NCI-H2081 (cell line): ENCODE measurements around the gene PML.

Experiments used
- DNase-seq, 2 experiments: peaks; one replicate each; lab custom pipeline; 2025; lab: John Stamatoyannopoulos, UW

PML gene

DNA sequence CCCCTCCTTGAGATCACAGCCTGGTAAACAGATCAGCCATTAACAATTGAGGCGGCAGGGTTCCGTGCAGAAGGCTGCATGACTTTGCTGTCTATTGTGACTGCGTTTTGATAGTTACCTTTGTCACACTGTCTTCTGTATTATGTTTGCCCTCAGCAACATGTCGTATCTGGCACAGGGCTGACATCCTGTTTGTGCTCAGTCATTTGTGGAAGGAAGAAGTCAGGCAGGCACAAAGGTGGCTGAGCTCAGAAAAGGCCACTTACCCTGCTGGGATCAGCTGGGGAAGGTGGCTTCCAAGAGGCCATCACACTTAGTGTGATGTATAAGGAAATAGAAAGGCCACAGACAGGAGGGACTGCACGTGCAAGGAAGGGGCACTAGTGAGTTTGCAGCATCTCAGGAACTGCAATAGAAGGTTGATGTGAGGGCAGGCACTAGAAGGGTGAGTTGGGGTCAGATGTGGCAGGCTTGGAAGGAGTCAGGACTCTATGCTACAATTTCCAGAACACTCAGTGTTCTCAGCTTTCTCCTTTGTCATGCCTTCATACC lies 13.4 kb downstream of the PML start:
- peak in 1 of 2 experiments; percentile 37 for DNase-seq

DNA sequence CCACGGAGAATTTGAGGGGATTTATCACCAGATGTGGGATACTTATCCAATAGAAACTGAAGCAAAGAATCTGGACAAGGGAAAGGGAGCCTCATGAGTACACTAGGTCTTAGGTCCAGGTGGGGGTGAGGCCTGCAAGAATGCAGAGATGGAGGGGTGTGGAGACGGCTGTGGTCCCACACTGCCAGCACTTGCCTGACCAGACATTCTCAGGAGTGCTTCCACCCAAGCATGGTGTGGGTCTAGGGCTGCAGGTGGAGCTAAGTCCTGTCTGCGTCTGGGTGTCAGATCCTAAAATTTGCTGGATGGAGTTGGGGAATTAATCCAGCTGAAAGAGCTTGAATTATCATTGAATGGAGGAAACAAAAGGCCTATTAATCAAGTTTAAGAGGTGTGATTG lies 14.4 kb downstream of the PML start:
- DNase-seq: no peak

DNA sequence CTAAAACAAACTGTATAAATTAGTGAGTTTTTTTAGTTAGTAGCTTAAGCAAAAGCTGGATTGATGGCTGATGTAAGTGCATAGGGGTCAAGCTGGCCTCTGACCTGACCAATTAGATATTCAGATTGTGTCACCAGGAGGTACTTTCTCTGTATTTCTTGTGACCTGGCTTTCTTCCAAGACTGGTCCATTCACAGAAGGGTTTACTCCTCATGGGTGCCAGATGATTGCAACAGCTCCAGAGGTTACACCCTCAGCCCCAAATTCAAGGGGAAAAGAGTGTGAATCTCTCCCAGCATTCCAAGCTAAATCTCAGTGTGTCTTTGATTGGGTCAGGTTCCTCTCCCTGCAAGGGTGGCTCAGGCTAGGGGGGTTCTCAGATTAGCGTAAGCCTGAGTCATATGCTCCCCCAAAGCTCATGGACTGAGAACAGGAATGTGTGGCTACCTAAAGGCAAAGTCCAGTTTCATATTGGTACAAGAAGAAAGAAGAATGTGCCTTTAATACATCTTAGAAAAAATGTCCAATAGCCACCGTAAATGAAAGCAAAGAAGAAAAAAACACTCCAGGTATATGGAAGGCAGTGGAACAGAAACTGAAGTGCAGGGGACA lies 16.5 kb downstream of the PML start:
- no peak for DNase-seq

DNA sequence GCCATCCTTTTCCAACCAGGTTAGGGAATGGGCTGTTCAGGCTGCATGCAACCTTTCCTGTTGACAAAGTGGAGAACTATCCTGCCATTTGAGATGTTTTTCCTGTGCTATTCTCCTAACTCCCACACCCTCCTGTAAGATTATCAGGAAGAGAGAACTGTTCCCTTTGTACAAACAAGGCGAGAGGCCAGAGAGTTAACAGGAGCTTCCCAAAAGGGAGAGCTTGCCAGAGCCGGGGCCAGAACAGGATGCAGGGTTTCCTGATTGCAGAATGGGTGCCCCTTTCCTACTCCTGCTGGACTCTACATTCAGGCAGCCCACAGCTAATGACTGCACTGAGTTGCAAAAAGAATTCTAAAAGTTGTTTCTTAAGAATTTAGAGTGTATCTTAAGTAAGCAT lies 17.1 kb downstream of the PML start:
- peak in 1 of 2 experiments; percentile 11 for DNase-seq

DNA sequence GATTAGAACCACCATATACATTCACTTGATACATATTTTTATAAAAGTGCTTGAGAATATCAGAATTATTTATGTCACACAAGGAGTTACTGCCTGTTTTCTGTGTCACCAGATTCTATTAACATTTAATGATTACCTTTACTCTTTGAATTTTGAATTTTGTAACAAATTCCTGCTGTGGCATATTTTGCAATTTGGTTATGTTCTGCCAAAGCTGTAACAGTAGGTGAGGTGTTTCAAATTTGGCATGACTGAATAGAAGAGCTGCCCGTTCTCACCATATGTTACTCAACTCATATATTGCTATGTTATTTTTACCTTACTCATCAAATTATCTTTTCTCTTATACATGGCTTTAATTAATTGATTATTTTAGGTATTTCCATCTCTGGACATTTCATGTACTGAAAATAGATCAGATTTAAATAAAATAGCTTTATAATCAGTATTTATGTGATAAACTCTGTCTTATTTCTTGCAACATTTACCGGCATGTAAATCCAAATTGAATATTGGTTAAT lies 18.9 kb downstream of the PML start:
- no peak for DNase-seq

DNA sequence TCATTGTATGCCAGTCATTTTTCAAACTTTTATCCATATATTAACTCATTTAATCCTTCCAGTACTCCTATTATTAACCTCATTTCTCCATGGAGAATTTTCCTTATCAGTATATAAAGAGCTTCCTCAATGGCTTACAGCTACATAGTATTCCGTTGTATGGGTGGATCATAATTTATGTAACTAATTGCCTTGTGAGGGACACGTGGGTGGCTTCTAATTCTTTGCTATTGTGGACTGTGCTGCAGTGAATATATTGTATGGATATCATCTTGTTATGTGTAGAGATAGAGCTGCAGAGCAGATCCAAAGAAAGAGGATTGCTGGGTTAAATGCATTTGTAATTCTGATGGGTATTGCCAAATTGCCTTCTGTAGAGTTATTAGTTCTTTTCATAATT lies 25.2 kb downstream of the PML start:
- no peak for DNase-seq

DNA sequence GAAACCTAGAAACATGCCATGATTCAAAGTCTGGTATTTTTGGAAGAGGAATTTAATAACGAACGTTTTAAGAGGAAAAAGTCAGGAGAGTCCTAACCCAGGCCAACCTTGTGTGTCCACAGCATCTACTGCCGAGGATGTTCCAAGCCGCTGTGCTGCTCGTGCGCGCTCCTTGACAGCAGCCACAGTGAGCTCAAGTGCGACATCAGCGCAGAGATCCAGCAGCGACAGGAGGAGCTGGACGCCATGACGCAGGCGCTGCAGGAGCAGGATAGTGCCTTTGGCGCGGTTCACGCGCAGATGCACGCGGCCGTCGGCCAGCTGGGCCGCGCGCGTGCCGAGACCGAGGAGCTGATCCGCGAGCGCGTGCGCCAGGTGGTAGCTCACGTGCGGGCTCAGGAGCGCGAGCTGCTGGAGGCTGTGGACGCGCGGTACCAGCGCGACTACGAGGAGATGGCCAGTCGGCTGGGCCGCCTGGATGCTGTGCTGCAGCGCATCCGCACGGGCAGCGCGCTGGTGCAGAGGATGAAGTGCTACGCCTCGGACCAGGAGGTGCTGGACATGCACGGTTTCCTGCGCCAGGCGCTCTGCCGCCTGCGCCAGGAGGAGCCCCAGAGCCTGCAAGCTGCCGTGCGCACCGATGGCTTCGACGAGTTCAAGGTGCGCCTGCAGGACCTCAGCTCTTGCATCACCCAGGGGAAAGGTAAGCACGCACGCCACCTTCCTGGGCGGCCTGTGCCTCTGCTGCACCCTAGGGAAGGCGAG lies 28.4 kb downstream of the PML start:
- DNase-seq: no peak

DNA sequence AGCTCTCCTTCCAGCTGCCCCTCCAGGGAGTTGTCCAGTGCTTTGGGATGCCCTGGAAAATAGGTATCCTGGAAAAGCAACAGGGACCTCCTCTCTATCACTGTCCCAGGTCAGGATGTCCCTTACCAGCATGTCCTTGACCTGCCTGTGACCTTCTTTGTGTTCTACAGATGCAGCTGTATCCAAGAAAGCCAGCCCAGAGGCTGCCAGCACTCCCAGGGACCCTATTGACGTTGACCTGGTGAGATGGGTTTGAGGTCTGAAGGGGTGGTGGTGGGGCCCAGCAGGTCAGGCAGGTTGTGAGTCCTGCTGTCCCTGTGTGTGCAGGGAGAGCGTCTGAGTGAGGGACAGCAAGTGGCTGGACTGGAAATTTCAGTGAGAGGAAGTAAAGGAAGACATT lies 30.2 kb downstream of the PML start:
- DNase-seq: no peak

DNA sequence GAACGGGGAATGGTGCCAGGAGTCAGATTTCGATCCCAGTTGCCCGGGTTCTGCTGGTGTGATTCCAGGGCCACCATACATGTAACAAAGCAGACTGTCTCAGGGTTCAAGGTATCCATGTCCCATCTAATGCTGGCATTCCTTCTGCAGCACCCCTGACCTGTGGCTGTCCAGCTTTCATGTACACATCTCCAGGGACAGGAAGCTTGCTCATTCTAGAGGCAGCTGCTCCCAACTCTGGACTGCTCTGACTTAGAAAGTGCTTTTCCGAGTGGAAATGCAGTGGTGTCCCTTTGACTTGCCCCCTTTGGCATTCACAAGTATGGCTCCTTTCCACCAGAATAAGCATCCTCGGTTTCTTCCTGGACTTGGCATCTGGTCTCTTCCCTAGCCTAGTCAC lies 30.9 kb downstream of the PML start:
- DNase-seq: no peak

DNA sequence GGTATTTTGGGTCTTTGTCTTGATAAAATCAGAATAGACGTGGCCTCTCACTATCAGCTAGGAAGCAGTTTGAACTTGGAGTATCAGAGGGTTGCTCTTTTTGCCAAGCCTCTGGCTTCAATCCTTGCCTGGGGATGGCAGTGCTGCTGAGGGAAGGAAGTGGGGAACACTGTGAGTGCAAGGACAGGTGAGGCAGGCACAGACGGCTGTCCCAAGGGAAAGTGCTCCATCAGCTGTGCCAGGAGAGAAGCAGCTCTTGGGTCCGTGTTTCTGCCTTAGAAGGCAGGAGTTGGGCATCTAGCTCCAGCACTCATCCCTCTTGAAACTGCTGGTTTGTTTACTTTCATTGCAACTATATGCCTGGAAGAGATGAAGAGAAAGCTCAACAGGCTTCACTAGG lies 33.2 kb downstream of the PML start:
- no peak for DNase-seq

DNA sequence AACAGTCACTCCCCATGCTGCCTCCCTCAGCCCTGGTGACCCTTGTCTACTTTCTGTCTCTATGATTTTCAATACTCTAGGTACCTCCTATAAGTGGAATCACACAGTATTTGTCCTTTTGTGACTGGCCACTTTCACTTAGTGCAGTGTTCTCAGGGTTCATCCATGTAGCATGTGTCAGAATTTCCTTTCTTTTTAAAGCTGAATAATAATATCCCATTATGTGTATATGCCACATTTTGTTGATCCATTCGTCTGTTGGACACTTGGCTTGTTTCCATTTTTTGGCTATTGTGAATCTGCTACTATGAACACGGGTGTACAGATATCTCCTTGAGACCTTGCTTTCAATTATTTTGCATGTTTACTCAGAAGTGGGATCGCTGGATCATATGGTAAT lies 34.1 kb downstream of the PML start:
- DNase-seq: no peak

DNA sequence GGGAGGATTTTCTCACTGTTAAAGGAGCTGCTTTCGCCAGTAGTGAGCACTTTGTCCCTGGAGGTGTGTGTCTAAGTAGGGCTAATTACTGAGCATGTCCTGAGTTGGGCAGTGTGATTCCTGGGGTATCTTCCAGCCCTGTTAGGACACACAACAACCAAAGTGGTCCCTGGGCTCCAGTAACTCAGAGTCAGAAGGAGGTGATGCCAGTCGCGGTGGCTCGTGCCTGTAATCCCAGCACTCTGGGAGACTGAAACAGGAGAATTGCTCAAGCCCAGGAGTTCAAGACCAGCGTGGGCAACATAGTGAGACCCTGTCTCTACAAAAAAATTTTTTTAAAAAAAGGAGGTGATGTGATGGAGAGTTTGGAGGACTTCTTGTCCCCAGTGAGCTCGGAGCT lies 37.5 kb downstream of the PML start:
- no peak for DNase-seq

DNA sequence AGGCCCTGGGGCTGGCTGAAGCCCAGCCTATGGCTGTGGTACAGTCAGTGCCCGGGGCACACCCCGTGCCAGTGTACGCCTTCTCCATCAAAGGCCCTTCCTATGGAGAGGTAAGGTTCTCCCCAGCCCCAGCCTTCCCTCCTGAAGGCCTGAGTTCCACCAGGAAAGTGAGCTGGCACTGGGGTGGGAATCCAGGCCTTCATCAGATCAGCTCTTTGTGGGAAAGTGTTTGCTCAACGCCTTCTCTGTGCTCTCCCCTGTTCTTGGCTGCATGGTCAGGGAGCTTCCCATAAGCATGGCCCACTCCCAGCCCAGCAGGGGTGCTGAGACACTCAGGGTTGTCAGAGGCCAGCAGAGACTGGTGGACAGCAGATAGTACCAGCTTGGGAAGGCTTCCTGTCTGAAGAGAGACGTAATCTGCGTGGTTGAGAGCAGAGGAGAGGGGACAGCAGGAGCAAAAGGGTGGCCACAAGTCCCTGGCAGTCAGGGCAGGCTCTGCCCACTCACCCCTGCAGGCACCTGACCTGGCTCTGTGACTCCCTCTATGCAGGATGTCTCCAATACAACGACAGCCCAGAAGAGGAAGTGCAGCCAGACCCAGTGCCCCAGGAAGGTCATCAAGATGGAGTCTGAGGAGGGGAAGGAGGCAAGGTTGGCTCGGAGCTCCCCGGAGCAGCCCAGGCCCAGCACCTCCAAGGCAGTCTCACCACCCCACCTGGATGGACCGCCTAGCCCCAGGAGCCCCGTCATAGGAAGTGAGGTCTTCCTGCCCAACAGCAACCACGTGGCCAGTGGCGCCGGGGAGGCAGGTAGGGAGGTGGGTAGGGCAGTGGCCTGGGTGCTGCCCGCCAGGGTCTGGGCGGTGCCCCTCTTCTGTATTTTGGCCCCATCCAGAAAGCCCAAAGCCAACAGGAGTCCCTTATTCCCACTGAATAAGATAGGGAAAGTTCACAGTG lies 38.4 kb downstream of the PML start:
- no peak for DNase-seq

DNA sequence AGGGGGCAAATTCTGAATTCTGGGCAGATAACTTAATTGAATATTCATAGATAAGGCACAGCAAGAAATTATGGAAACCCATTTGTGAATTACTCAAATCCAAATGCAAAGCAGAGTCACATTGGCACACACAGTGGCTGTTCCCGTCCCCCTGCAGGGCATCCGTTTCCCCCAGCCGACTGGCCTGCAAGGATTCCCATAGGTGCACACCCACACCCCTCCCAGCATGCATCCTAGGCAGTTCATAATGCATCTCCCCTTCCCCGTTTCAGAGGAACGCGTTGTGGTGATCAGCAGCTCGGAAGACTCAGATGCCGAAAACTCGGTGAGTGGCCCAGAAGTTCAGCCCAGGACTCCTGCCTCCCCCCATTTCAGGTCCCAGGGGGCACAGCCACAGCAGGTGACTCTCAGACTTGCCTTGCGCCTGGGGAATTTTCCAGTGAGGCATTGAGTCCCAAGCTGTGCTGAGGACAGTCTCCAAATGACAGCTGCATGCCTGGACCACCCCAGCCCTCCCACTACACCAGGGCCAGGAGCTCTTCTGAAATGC lies 39.8 kb downstream of the PML start:
- DNase-seq: no peak

DNA sequence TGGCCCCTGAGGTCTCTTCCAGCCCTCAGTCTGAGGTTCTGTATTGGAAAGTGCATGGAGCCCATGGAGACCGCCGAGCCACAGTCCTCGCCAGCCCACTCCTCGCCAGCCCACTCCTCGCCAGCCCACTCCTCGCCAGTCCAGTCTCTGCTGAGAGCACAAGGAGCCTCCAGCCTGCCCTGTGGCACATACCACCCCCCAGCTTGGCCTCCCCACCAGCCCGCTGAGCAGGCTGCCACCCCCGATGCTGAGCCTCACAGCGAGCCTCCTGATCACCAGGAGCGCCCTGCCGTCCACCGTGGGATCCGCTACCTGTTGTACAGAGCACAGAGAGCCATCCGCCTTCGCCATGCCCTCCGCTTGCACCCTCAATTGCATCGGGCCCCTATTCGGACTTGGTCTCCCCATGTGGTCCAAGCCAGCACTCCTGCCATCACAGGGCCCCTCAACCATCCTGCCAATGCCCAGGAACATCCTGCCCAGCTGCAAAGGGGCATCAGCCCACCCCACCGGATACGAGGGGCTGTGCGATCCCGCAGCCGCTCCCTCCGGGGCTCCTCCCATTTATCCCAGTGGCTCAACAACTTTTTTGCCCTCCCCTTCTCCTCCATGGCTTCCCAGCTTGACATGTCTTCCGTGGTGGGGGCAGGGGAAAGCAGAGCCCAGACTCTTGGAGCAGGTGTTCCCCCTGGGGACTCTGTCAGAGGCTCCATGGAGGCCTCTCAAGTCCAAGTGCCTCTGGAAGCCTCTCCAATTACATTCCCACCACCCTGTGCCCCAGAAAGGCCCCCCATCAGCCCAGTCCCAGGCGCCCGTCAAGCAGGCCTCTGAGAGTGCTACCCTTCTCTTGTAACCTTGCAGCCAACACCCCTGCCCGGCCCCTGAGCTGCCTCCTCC lies 40.9 kb downstream of the PML start:
- no peak for DNase-seq

DNA sequence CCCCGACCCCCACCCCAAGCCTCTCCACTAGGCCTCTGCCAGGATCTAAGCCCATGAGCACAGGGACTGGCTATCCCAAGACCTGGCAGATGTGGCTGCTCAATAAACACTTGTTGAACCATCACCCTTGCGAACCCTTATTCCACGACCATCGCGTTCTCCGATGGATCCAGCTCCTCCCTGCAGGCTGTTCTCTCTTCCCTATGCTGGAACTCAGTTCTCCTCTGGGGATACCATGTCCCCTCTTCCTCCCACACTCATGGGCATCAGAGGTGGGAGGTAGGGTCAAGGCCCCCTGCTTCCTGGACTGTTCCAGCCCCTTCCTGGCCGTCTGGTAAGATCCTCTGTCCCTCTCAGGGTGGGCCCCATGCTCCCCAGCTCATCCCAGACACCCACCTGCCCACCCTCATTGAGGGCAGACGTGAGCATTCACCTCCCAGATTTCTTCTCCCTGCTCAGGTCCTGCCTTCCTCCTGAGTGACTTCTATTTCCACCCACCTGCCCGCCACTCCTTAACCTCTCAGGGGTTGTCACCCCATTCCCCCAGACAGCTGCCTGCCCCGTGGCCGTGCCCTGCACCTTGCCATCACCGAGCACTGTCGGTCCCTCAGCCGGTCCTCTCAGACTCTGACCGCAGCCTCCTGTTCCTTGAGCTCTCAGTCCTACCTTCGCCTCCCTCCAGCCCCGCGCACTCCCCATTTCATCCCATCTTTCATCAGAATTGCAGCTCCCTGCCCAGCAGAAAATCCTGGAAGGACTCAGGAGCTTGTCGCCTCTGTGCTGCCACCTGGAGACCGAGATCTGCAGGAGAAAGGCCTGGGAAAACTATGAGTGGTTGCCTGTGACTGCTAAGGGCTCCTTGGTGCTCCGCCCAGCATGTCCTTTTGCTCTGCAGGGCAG lies 42.0 kb downstream of the PML start:
- peak; percentile 7 to 33 for DNase-seq

DNA sequence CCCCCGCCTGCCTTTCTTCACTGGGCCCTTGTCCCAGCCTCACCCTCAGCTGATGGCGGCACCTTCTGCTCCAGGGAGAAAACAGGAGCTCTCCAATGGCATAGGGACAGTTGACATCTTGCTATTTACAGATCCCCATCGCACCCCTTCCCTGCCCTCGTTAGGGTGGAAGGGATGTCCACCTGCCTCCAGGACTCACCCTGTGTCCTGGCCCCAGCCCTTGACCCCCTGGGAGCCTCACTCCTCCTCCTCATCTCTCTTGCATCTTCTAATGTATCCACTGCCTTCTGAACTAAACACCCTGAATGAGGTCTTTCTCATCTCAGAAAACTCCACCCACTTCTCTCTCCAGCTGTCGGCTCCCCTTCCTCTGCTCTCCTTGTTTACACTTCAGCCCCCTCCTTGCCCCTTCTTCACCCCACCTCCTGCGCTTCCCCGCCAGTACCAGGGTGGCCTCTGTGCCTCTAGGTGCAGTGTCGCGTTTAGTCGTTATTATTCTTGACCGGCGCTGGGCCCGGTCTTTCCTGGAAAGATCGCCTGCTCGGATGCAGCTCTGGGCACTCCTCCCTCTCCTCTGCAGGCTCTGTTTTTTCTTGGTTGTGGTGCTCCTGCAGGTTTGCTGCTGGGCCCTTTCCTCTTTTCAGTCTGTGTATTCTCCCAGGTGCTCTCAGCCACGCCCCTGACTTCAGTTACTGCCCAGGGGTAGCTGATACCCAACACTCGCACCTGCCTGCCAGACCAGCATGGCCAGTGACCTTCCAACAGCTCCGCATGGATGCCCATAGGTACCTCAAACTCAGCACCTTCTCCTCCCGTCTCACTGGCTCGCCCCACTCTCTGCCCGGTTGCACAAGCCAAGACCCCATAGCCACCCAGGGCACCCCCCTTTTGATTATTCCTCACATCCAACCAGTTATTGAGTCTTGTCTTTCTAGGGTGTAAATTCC lies 42.9 kb downstream of the PML start:
- DNase-seq: no peak
